SJCRH30 (cell line): ENCODE data around the gene TMEM108. TPM values are rescaled to one million over a fixed set of nuclear protein-coding genes. Genes with fewer than 3 reads are reported as not detected.

ENCODE experiments used
- DNase-seq, 2 experiments: peaks; one replicate each; pipeline ENCODE4 v3.0.0-alpha.2; 2015 to 2020
- H3K27ac ChIP-seq: fragments of 250-450 bp; sonication (Bioruptor Pico); 2 replicates; pipeline ENCODE4 v1.5.1; 2020; ENCODE audit warnings: mild to moderate bottlenecking, moderate library complexity
- H3K27me3 ChIP-seq: fragments of 250-450 bp; sonication (Bioruptor Pico); 2 replicates; pipeline ENCODE4 v1.5.1; 2020; ENCODE audit warnings: mild to moderate bottlenecking, moderate library complexity
- H3K36me3 ChIP-seq: fragments of 250-450 bp; sonication (Bioruptor Pico); 2 replicates; pipeline ENCODE4 v1.5.1; 2020; ENCODE audit warnings: mild to moderate bottlenecking, moderate library complexity
- H3K4me1 ChIP-seq: fragments of 250-450 bp; sonication (Bioruptor Pico); 2 replicates; pipeline ENCODE4 v1.5.1; 2020; ENCODE audit warnings: mild to moderate bottlenecking, moderate library complexity
- H3K4me3 ChIP-seq: fragments of 250-450 bp; sonication (Bioruptor Pico); 2 replicates; pipeline ENCODE4 v1.5.1; 2020; ENCODE audit warnings: mild to moderate bottlenecking, moderate library complexity
- H3K9me3 ChIP-seq: fragments of 250-450 bp; sonication (Bioruptor Pico); replicated peaks from 2 replicates; pipeline ENCODE4 v1.5.1; 2020; ENCODE audit warnings: mild to moderate bottlenecking, moderate library complexity
- total RNA-seq: library from RNA; depleted of rRNA; stranded (reverse); fragments of >200 nt; shearing (Covaris generic); gene quantifications from 2 replicates; pipeline ENCODE4 v1.2.3, GENCODE V29; 2014

Gene TMEM108
- total RNA-seq, 1 experiment from 2014 or later: 14.1 TPM

- H3K4me3 ChIP-seq: no peak overlapping the region
- no peak for DNase-seq
- peaks cover 4% of the 10 kb centered on the region for H3K4me1 ChIP-seq
- no peaks in the 10 kb centered on the region for H3K36me3 ChIP-seq
- no peaks in the 10 kb centered on the region for H3K9me3 ChIP-seq
- no peak overlapping the region for H3K27ac ChIP-seq
- H3K27me3 ChIP-seq: no peaks in the 10 kb centered on the region
Measured at GRCh38 chr3:133330522-133330921, 292.3 kb downstream of the TMEM108 start.

GRCh38 chr3:133354721-133355120, 316.5 kb downstream of the TMEM108 start:
- 0 out of 2 replicates have a peak, but pooled peaks cover 7% of the 10 kb centered on the region for H3K9me3 ChIP-seq
- no peaks in the 10 kb centered on the region for H3K27me3 ChIP-seq
- H3K27ac ChIP-seq: no peak overlapping the region
- H3K36me3 ChIP-seq: no peaks in the 10 kb centered on the region
- no peaks in the 10 kb centered on the region for H3K4me1 ChIP-seq
- H3K4me3 ChIP-seq: no peak overlapping the region
- no peak for DNase-seq

DNA sequence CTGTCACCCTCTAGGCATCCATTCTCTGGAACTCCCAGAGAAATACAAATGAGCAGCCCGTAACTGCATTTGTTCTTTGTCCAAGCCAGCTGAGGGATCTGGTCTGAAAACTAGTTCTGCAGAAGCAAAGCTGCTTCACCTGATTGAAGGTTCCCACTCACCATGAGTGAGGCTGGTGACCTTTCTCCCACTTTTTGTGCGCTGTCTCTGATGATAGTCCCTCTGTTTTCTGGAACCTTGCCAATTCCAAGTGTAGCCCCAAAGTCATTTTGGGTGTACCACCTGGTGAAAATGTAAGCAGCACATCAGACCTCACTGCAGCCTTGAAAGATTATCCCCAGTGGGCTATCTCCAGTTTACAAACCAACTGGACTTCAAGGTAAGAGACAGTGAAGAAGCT, 322.3 kb downstream of the TMEM108 start:
- 0 out of 2 replicates have a peak, but pooled peaks cover 7% of the 10 kb centered on the region for H3K9me3 ChIP-seq
- no peaks in the 10 kb centered on the region; the same call in 1 of the 2 replicates for H3K27me3 ChIP-seq
- H3K36me3 ChIP-seq: no peaks in the 10 kb centered on the region
- no peak for DNase-seq
- no peaks in the 10 kb centered on the region for H3K4me1 ChIP-seq
- no peak overlapping the region for H3K27ac ChIP-seq
- no peak overlapping the region for H3K4me3 ChIP-seq

DNA sequence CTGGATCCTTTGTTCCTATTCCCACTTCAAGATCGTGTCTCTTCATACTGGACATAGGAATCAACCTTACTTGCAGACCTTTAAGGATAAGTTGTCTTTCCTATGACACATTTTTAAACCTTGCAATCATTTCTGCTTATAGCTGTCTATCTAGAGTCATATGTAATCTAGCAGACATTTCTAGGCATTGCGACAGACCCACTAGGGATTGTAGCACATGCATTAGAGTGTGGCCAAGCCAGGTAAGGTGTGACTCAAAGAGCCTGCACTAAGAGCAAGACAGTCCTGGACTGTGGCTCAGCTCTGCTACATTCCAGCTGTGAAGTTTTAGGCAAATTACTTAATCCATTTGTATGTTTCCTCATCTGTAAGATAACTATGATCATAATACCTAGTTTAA, 322.8 kb downstream of the TMEM108 start:
- Histone ChIP-seq H3K27ac (no peak overlapping the region), H3K36me3 (no peaks in the 10 kb centered on the region), H3K4me1 (no peaks in the 10 kb centered on the region), H3K27me3 (no peaks in the 10 kb centered on the region; the same call in 1 of the 2 replicates), H3K4me3 (no peak overlapping the region), H3K9me3 (0 out of 2 replicates have a peak, but pooled peaks cover 7% of the 10 kb centered on the region)
- DNase-seq: no peak

GRCh38 chr3:133361435-133361834, 323.2 kb downstream of the TMEM108 start:
- H3K4me3 ChIP-seq: no peak overlapping the region
- H3K9me3 ChIP-seq: 0 out of 2 replicates have a peak, but pooled peaks cover 7% of the 10 kb centered on the region
- no peaks in the 10 kb centered on the region; the same call in 1 of the 2 replicates for H3K27me3 ChIP-seq
- DNase-seq: no peak
- no peaks in the 10 kb centered on the region for H3K4me1 ChIP-seq
- no peaks in the 10 kb centered on the region for H3K36me3 ChIP-seq
- no peak overlapping the region for H3K27ac ChIP-seq

GRCh38 chr3:133362539-133362938, 324.3 kb downstream of the TMEM108 start:
- H3K4me1 ChIP-seq: no peaks in the 10 kb centered on the region; the same call in 1 of the 2 replicates
- H3K36me3 ChIP-seq: no peaks in the 10 kb centered on the region
- H3K27me3 ChIP-seq: no peaks in the 10 kb centered on the region; the same call in 1 of the 2 replicates
- no peak overlapping the region for H3K4me3 ChIP-seq
- no peak overlapping the region for H3K27ac ChIP-seq
- H3K9me3 ChIP-seq: no peaks in the 10 kb centered on the region
- no peak for DNase-seq

- Histone ChIP-seq H3K4me1 (no peaks in the 10 kb centered on the region; the same call in 1 of the 2 replicates), H3K9me3 (no peaks in the 10 kb centered on the region), H3K36me3 (no peaks in the 10 kb centered on the region), H3K4me3 (no peak overlapping the region), H3K27me3 (no peaks in the 10 kb centered on the region; the same call in 1 of the 2 replicates), H3K27ac (no peak overlapping the region)
- no peak for DNase-seq
Measured at GRCh38 chr3:133364704-133365103, 326.5 kb downstream of the TMEM108 start.

DNA sequence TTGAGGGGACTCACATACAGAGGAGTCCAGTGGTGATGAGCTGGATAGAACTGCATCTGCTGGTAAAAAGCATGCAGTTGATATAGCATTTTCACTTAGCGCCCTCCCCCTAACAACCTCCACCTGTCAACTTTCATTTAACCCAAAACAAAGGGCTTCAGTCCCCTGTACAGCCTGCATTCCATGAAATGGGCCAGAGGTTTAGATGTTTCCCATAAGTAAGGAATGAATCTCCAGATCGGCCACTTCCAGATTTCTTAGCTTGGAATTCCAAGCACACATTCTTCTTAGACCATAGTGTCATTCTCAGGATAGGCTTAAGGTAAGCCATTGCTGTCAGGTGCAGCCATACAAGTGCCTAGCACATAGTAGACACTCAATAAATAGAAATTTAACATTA, 328.7 kb downstream of the TMEM108 start:
- H3K27ac ChIP-seq: no peak overlapping the region
- peak in 1 of 2 experiments; percentile 37 for DNase-seq
- no peaks in the 10 kb centered on the region; the same call in 1 of the 2 replicates for H3K27me3 ChIP-seq

DNA sequence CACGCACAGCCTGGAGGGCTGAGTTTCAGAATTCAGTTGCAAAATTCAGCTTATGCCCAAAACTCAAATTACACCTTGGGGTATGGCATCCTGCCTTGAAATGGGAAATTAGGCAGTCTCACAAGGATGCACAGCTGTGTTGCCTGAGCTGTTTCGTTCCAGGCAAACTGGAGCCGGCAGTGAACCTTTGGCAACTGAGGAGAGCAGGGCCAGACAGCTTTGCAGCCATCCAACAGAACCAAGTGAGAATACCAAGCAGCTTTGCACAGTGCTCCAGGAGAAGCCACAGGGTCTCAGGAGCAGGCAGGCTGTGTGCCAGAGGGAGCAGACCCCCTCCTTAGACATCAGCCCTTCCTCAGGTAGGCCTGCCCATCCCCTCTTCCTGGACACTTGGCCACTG, 329.2 kb downstream of the TMEM108 start:
- H3K4me1 ChIP-seq: no peaks in the 10 kb centered on the region; the same call in 1 of the 2 replicates
- no peaks in the 10 kb centered on the region; the same call in 1 of the 2 replicates for H3K27me3 ChIP-seq
- DNase-seq: no peak
- H3K27ac ChIP-seq: no peak overlapping the region
- H3K36me3 ChIP-seq: no peaks in the 10 kb centered on the region
- H3K9me3 ChIP-seq: no peaks in the 10 kb centered on the region
- H3K4me3 ChIP-seq: no peak overlapping the region

More for the DNA sequence above, 328.7 kb downstream of the TMEM108 start:
- no peaks in the 10 kb centered on the region for H3K36me3 ChIP-seq
- no peak overlapping the region for H3K4me3 ChIP-seq
- no peaks in the 10 kb centered on the region for H3K9me3 ChIP-seq
- no peaks in the 10 kb centered on the region; the same call in 1 of the 2 replicates for H3K4me1 ChIP-seq

- H3K36me3 ChIP-seq: no peaks in the 10 kb centered on the region
- H3K27ac ChIP-seq: no peak overlapping the region
- no peak for DNase-seq
- no peaks in the 10 kb centered on the region for H3K9me3 ChIP-seq
- H3K4me3 ChIP-seq: no peak overlapping the region
- H3K27me3 ChIP-seq: no peaks in the 10 kb centered on the region; the same call in 1 of the 2 replicates
- no peaks in the 10 kb centered on the region; the same call in 1 of the 2 replicates for H3K4me1 ChIP-seq
Measured at GRCh38 chr3:133367956-133368355, 329.8 kb downstream of the TMEM108 start.

DNA sequence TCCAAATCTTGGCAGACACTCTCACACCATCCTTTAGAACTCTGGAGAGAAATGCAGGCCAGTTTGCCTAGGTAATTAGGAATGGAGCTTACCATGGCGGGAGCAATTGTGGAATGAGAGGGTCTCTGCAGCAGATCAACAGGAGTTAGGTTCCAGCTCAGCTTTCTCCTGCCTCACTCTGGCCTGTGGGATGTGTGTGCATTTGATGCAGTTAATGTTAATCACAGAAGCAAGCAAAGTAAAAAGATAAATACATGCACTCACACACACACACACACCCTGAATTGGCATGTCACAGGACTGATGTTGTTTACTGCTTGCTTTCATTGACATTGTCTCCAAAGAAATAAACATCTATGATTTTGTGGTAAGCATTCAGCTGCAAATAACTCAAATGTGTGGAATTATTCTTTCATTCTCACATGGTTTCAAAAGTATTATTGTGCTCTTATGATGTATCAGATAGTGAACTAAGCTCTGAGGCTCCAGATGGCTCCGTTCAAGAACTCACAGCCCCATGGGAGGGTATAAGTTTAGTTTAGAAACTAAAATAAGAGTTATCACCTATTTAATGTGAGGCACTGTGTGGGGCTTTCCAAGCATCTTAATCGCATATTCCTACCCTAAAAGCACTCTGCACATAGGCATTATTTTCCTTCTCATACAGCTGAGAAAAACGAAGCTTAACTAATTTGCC, 330.3 kb downstream of the TMEM108 start:
- no peak for DNase-seq
- no peaks in the 10 kb centered on the region; the same call in 1 of the 2 replicates for H3K4me1 ChIP-seq
- no peaks in the 10 kb centered on the region; the same call in 1 of the 2 replicates for H3K27me3 ChIP-seq
- no peaks in the 10 kb centered on the region for H3K9me3 ChIP-seq
- H3K4me3 ChIP-seq: no peak overlapping the region
- no peaks in the 10 kb centered on the region for H3K36me3 ChIP-seq
- no peak overlapping the region for H3K27ac ChIP-seq

- Histone ChIP-seq H3K27ac (no peak overlapping the region), H3K27me3 (no peaks in the 10 kb centered on the region; the same call in 1 of the 2 replicates), H3K4me1 (no peaks in the 10 kb centered on the region; the same call in 1 of the 2 replicates), H3K36me3 (no peaks in the 10 kb centered on the region), H3K9me3 (no peaks in the 10 kb centered on the region), H3K4me3 (no peak overlapping the region)
- DNase-seq: no peak
Measured at GRCh38 chr3:133369068-133369440, 330.9 kb downstream of the TMEM108 start.

DNA sequence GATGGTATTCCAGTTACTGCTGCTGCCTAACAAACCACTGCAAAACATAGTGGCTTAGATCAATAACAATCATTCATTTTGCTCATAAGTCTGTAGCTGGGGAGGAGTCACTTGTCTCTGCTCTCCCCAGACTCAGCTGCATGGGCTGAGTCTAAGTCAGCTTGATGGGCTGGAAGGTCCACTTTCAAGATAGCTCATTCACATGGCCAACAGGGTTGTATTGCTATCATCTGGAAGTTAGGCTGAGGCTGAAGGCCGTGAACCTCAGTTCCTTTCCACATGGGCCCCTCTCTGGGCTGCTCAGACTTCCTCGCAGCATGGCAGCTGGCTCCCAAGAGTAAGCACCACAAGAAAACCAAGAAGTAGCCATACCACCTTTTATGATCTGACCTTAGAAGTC, 333.0 kb downstream of the TMEM108 start:
- Histone ChIP-seq H3K4me3 (no peak overlapping the region), H3K36me3 (no peaks in the 10 kb centered on the region), H3K4me1 (no peaks in the 10 kb centered on the region; the same call in 1 of the 2 replicates), H3K9me3 (no peaks in the 10 kb centered on the region), H3K27me3 (no peaks in the 10 kb centered on the region), H3K27ac (no peak overlapping the region)
- DNase-seq: no peak

DNA sequence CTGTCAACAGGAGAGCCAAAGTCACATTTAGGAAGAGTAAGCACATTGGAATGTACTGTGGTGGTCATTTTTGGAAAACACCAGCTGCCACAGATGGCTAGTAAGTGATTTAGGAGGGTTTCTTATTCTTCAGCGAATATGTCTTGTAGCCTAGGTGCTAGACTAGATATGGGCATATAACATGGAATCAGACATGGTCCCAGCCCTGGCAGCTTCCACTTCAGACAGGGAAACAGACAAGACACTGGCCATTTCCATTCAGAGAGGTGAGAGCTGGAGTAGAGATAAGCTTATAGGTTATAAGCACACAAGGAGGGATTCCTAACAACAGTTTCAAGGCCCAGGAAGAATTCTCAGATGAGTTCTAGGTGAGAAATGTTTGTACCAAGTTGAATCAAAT, 333.5 kb downstream of the TMEM108 start:
- no peak for DNase-seq
- H3K27ac ChIP-seq: no peak overlapping the region
- H3K9me3 ChIP-seq: no peaks in the 10 kb centered on the region
- H3K4me3 ChIP-seq: no peak overlapping the region
- H3K36me3 ChIP-seq: no peaks in the 10 kb centered on the region
- H3K27me3 ChIP-seq: no peaks in the 10 kb centered on the region
- no peaks in the 10 kb centered on the region; the same call in 1 of the 2 replicates for H3K4me1 ChIP-seq

DNA sequence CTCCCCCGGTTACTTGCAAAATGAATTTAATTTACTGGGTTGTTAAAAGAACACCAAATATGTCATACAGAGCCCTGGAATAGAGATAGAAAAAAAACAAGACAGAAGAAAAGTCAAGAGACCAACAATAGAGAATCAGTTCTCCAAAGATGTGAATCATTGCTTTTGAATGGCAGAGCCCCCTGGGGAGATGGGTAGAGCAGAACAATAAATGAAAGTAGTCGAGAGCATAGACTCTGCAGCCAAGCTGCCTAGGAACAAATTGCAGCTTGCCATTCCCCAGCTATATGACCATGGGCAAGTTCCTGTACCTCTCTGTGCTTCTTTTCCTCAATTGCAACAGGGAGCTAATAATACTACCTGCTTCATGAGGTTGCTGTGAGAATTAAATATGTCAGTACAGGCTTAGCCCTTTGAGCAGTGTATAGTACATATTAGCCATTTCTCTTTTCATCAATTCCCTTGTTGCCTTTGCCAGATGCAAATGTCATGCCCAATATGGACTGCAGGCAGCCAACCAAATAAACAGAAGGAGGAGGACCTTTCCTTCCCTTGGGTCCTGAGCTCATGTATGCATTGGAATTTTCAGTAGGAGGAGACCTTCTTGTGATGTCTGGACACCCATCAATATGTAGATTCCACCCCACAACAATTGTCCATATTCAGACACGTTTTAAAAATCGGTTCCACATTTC, 336.7 kb downstream of the TMEM108 start:
- Histone ChIP-seq H3K36me3 (no peaks in the 10 kb centered on the region), H3K4me1 (peaks cover 9% of the 10 kb centered on the region), H3K27me3 (no peaks in the 10 kb centered on the region), H3K27ac (no peak overlapping the region), H3K9me3 (no peaks in the 10 kb centered on the region), H3K4me3 (no peak overlapping the region)
- no peak for DNase-seq
